Vagina (tissue), 2 donors: Measurements from ENCODE around the gene ARMC6. TPM values are rescaled to one million over a fixed set of nuclear protein-coding genes. Genes with fewer than 3 reads are reported as not detected.

Experiments used
- DNase-seq, 2 donors: peaks; one replicate each; pipeline ENCODE4 v3.0.0-alpha.2; 2017; ENCODE audit errors: extremely low spot score in 2 of 2
- H3K27ac ChIP-seq: fragments of 200-600 bp; sonication (generic); one replicate; pipeline ENCODE4 v1.5.1; 2019
- H3K27me3 ChIP-seq: fragments of 200-600 bp; sonication (generic); one replicate; pipeline ENCODE4 v1.5.1; 2019
- H3K36me3 ChIP-seq, 2 donors: fragments of 200-600 bp; sonication (generic); one replicate each; pipeline ENCODE4 v1.5.1; 2017 to 2019
- H3K4me1 ChIP-seq: fragments of 200-600 bp; sonication (generic); one replicate; pipeline ENCODE4 v1.5.1; 2019
- H3K4me3 ChIP-seq, 2 donors: fragments of 200-600 bp; sonication (generic); 1 replicate in 1 of 2; 2 replicates in 1 of 2; pipeline ENCODE4 v1.5.1; 2016 to 2019
- H3K9me3 ChIP-seq: fragments of 200-600 bp; sonication (generic); one replicate; pipeline ENCODE4 v1.5.1; 2019
- CTCF ChIP-seq, 3 experiments: fragments of 450-650 bp in 2 of 3; fragments of 200-600 bp in 1 of 3; sonication (generic) in 1 of 3; IDR thresholded peaks; one replicate each; pipeline ENCODE4 v1.5.1; 2017 to 2019; ENCODE audit warnings: antibody characterized with exemption in 3 of 3, mild to moderate bottlenecking in 2 of 3, moderate library complexity in 2 of 3
- POLR2A ChIP-seq, 2 donors: fragments of 450-650 bp; IDR thresholded peaks; one replicate each; pipeline ENCODE4 v1.6.1; 2017; ENCODE audit warnings: antibody characterized with exemption in 2 of 2, mild to moderate bottlenecking in 2 of 2, moderate library complexity in 2 of 2
- POLR2AphosphoS5 ChIP-seq, 2 donors: sonication (generic); formaldehyde crosslinking; IDR thresholded peaks; one replicate each; pipeline ENCODE4 v1.9.0; 2017; ENCODE audit warnings: antibody characterized with exemption in 2 of 2, mild to moderate bottlenecking in 2 of 2, low read depth in 1 of 2; ENCODE audit not compliant: insufficient read depth in 1 of 2
- intact Hi-C: fragments of 100-400 bp; cut with DNase I; formaldehyde crosslinking; loops from one replicate; pipeline ENCODE4 v1.15.1; 2023
- total RNA-seq: library from RNA; depleted of rRNA; stranded (reverse); fragments of >200 nt; gene quantifications from one replicate; pipeline ENCODE4 v1.2.3, GENCODE V29; 2016

The ARMC6 gene
- total RNA-seq, 1 donor from 2014 or later: 26.5 TPM

GRCh38 chr19:18995804-18996241 lies 37.6 kb upstream of the ARMC6 start:
- H3K9me3 ChIP-seq: no peaks in the 10 kb centered on the region
- no peak for TF ChIP-seq POLR2AphosphoS5 (IDR thresholded peaks at IDR 0.05; ENCODE audit: insufficient read depth in 1 of 2, low read depth in 1 of 2)
- TF ChIP-seq CTCF (IDR thresholded peaks at IDR 0.05): no peak
- TF ChIP-seq POLR2A (IDR thresholded peaks at IDR 0.05): no peak
- DNase-seq: no peak
- peaks cover 0 to 30% of the 10 kb centered on the region in 2 donors for H3K36me3 ChIP-seq
- no peaks in the 10 kb centered on the region for H3K4me1 ChIP-seq
- no peaks in the 10 kb centered on the region for H3K27me3 ChIP-seq
- H3K4me3 ChIP-seq: no peak overlapping the region
- H3K27ac ChIP-seq: no peak overlapping the region
- intact Hi-C loops: no loop called here

GRCh38 chr19:18996351-18996750 lies 37.1 kb upstream of the ARMC6 start:
- intact Hi-C loops: no loop called here
- TF ChIP-seq POLR2AphosphoS5 (IDR thresholded peaks at IDR 0.05; ENCODE audit: insufficient read depth in 1 of 2, low read depth in 1 of 2) (no peak), POLR2A (IDR thresholded peaks at IDR 0.05) (no peak), CTCF (IDR thresholded peaks at IDR 0.05) (no peak)
- H3K9me3 ChIP-seq: no peaks in the 10 kb centered on the region
- peaks cover 0 to 30% of the 10 kb centered on the region in 2 donors for H3K36me3 ChIP-seq
- H3K4me3 ChIP-seq: no peak overlapping the region
- no peaks in the 10 kb centered on the region for H3K27me3 ChIP-seq
- H3K4me1 ChIP-seq: no peaks in the 10 kb centered on the region
- DNase-seq: no peak
- H3K27ac ChIP-seq: no peak overlapping the region

GRCh38 chr19:18996796-18997394 lies 36.5 kb upstream of the ARMC6 start:
- TF ChIP-seq POLR2AphosphoS5 (IDR thresholded peaks at IDR 0.05; ENCODE audit: insufficient read depth in 1 of 2, low read depth in 1 of 2) (no peak), CTCF (IDR thresholded peaks at IDR 0.05) (no peak), POLR2A (IDR thresholded peaks at IDR 0.05) (no peak)
- no peak for DNase-seq
- H3K4me1 ChIP-seq: no peaks in the 10 kb centered on the region
- no peaks in the 10 kb centered on the region for H3K27me3 ChIP-seq
- intact Hi-C loops: no loop called here
- no peaks in the 10 kb centered on the region for H3K9me3 ChIP-seq
- no peak overlapping the region for H3K27ac ChIP-seq
- H3K4me3 ChIP-seq: no peak overlapping the region
- H3K36me3 ChIP-seq: peaks cover 0 to 30% of the 10 kb centered on the region in 2 donors

GRCh38 chr19:18998276-18998675 lies 35.1 kb upstream of the ARMC6 start:
- TF ChIP-seq POLR2AphosphoS5 (IDR thresholded peaks at IDR 0.05; ENCODE audit: insufficient read depth in 1 of 2, low read depth in 1 of 2) (no peak), POLR2A (IDR thresholded peaks at IDR 0.05) (no peak), CTCF (IDR thresholded peaks at IDR 0.05) (no peak)
- Histone ChIP-seq H3K36me3 (peaks cover 0 to 30% of the 10 kb centered on the region in 2 donors), H3K4me3 (no peak overlapping the region), H3K27me3 (no peaks in the 10 kb centered on the region), H3K4me1 (no peaks in the 10 kb centered on the region), H3K9me3 (no peaks in the 10 kb centered on the region), H3K27ac (no peak overlapping the region)
- no peak for DNase-seq
- intact Hi-C loops: no loop called here

- no peak for TF ChIP-seq POLR2A (IDR thresholded peaks at IDR 0.05)
- no peak for TF ChIP-seq POLR2AphosphoS5 (IDR thresholded peaks at IDR 0.05; ENCODE audit: insufficient read depth in 1 of 2, low read depth in 1 of 2)
- no peak for TF ChIP-seq CTCF (IDR thresholded peaks at IDR 0.05)
- intact Hi-C loops: no loop called here
- Histone ChIP-seq H3K27ac (no peak overlapping the region), H3K4me1 (no peaks in the 10 kb centered on the region), H3K27me3 (no peaks in the 10 kb centered on the region), H3K9me3 (no peaks in the 10 kb centered on the region), H3K36me3 (peaks cover 0 to 31% of the 10 kb centered on the region in 2 donors), H3K4me3 (no peak overlapping the region)
- DNase-seq: no peak
These were observed 34.2 kb upstream of the ARMC6 start for GRCh38 chr19:18999016-18999758.
